ENCODE measurements around the gene TARDBP. TPM values are rescaled to one million over a fixed set of nuclear protein-coding genes. Genes with fewer than 3 reads are reported as not detected.

The TARDBP gene
- total and polyA plus RNA-seq, 2 donors (not counting 1 experiment from before 2014, with no cell fraction given) = 85.2 to 222 TPM

GRCh38 chr1:11071463-11072215, 59.2 kb downstream of the TARDBP start:
- ATAC-seq (ENCODE audit: low read depth) (no peak), DNase-seq (no peak)
- Histone ChIP-seq H3K36me3 (replicated peaks in 1 of 2; ENCODE audit: control extremely low read depth in 1 of 2, control insufficient read depth in 1 of 2, extremely low read depth in 1 of 2, insufficient read depth in 2 of 2, low read length in 1 of 2) (peaks cover 0 to 86% of the 10 kb centered on the region in 2 experiments), H3K4me1 (ENCODE audit: control insufficient read depth in 2 of 2, insufficient read depth in 2 of 2, low read length in 2 of 2) (no peaks in the 10 kb centered on the region), H3K79me2 (ENCODE audit: control insufficient read depth, insufficient read depth, low read length) (no peaks in the 10 kb centered on the region), H3K4me2 (replicated peaks; ENCODE audit: low read depth, low read length, poor library complexity, severe bottlenecking) (no peak overlapping the region), H3K9me3 (ENCODE audit: control extremely low read depth in 1 of 3, control insufficient read depth in 2 of 3, insufficient read depth in 1 of 3, low read length in 2 of 3) (no peaks in the 10 kb centered on the region), H3K4me3 (ENCODE audit: control extremely low read depth in 1 of 5, extremely low read depth in 1 of 5, insufficient read depth in 1 of 5, low read depth in 2 of 5, low read length in 4 of 5) (no peak overlapping the region), H4K20me1 (ENCODE audit: control insufficient read depth, insufficient read depth, low read length, poor library complexity, severe bottlenecking) (no peaks in the 10 kb centered on the region), H2AFZ (ENCODE audit: insufficient read depth, low read depth, low read length, poor library complexity, severe bottlenecking) (no peak overlapping the region), H3K27ac (ENCODE audit: low read length in 2 of 2) (no peak overlapping the region), H3K9ac (ENCODE audit: low read length) (no peak overlapping the region), H3K27me3 (replicated peaks in 1 of 4; ENCODE audit: control extremely low read depth in 1 of 4, control insufficient read depth in 3 of 4, insufficient read depth in 4 of 4, low read length in 3 of 4) (no peaks in the 10 kb centered on the region)
- CTCF ChIA-PET = interaction anchor here (2.9 kb wide), 1 partner anchor 34 kb away, joined by 14 read pairs; no protein-coding TSS in a partner anchor
- 96% methylated on average over 15 of the region's 15 CpGs for WGBS (ENCODE audit: insufficient coverage)
- intact Hi-C loops (cut with micrococcal nuclease) = no loop called here
- Mint-ChIP-seq H3K4me3 (no peak overlapping the region), H3K9me3 (ENCODE audit: insufficient read depth) (no peaks in the 10 kb centered on the region), H3K27ac (no peak overlapping the region), H3K4me1 (peaks cover 4% of the 10 kb centered on the region), H3K27me3 (no peaks in the 10 kb centered on the region)
- TF ChIP-seq CTCF (IDR thresholded peaks at IDR 0.05) = no peak
- no peak for TF ChIP-seq EZH2 (IDR thresholded peaks at IDR 0.05; ENCODE audit: borderline replicate concordance, insufficient read depth, low read depth, low read length, poor library complexity, severe bottlenecking)
- POLR2A ChIA-PET = no interaction called here

DNA sequence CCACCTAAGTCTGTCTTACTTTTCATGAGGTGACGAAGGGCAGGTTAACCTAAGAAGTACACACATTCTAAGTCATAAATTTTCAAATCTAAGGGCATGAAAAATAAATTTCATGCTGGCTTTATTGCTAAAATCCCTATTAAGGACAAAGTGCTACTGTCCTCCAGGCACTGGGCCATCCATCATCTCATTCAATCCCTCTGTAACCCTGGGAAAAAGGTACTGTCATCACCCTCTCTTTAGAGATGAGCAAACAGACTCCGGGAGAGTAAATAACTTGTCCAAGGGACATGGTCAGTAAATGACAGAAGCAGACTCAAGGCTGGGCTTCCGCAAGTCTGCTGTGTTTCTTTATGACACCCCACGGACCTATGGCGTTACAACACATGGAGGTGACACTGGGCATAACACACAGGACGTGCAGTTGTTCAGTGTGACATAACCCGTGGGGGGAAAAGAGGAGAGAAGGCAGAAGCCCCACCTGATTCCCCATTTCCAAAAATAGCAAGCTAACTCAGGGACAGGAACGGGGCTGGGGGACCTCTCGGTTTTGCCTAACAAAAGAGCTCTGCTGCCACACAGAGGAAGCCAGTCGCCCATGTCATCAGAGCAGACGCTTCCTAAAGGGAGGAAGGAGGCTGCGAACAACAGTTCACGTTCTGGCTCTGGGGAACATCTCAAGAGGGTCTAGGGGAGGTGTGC, 59.9 kb downstream of the TARDBP start:
- H3K79me2 ChIP-seq (ENCODE audit: control insufficient read depth, insufficient read depth, low read length) = no peaks in the 10 kb centered on the region
- CTCF ChIA-PET = interaction anchor here (1.1 to 2.9 kb wide), 2 partner anchors 35 to 571 kb away, joined by 3 to 14 read pairs; no protein-coding TSS in a partner anchor
- H4K20me1 ChIP-seq (ENCODE audit: control insufficient read depth, insufficient read depth, low read length, poor library complexity, severe bottlenecking) = no peaks in the 10 kb centered on the region
- POLR2A ChIA-PET = no interaction called here
- H3K9ac ChIP-seq (ENCODE audit: low read length) = no peak overlapping the region
- no peak for TF ChIP-seq EZH2 (IDR thresholded peaks at IDR 0.05; ENCODE audit: borderline replicate concordance, insufficient read depth, low read depth, low read length, poor library complexity, severe bottlenecking)
- no peak for TF ChIP-seq CTCF (IDR thresholded peaks at IDR 0.05)
- H3K36me3 ChIP-seq (replicated peaks in 1 of 2; ENCODE audit: control extremely low read depth in 1 of 2, control insufficient read depth in 1 of 2, extremely low read depth in 1 of 2, insufficient read depth in 2 of 2, low read length in 1 of 2) = peaks cover 2 to 90% of the 10 kb centered on the region in 2 experiments
- WGBS (ENCODE audit: insufficient coverage) = 55% methylated on average over 8 of the region's 13 CpGs
- no peaks in the 10 kb centered on the region for H3K9me3 Mint-ChIP-seq (ENCODE audit: insufficient read depth)
- no peak overlapping the region for H3K4me3 Mint-ChIP-seq
- DNase-seq (no peak), ATAC-seq (ENCODE audit: low read depth) (no peak)
- H3K27me3 Mint-ChIP-seq = no peaks in the 10 kb centered on the region
- H3K27ac ChIP-seq (ENCODE audit: low read length in 2 of 2) = no peak overlapping the region
- H3K27ac Mint-ChIP-seq = no peak overlapping the region
- H3K4me2 ChIP-seq (replicated peaks; ENCODE audit: low read depth, low read length, poor library complexity, severe bottlenecking) = no peak overlapping the region
- H3K4me3 ChIP-seq (ENCODE audit: control extremely low read depth in 1 of 5, extremely low read depth in 1 of 5, insufficient read depth in 1 of 5, low read depth in 2 of 5, low read length in 4 of 5) = no peak overlapping the region
- H3K27me3 ChIP-seq (replicated peaks in 1 of 4; ENCODE audit: control extremely low read depth in 1 of 4, control insufficient read depth in 3 of 4, insufficient read depth in 4 of 4, low read length in 3 of 4) = no peaks in the 10 kb centered on the region
- no peaks in the 10 kb centered on the region for H3K4me1 ChIP-seq (ENCODE audit: control insufficient read depth in 2 of 2, insufficient read depth in 2 of 2, low read length in 2 of 2)
- no peaks in the 10 kb centered on the region for H3K9me3 ChIP-seq (ENCODE audit: control extremely low read depth in 1 of 3, control insufficient read depth in 2 of 3, insufficient read depth in 1 of 3, low read length in 2 of 3)
- intact Hi-C loops (cut with micrococcal nuclease) = no loop called here
- H2AFZ ChIP-seq (ENCODE audit: insufficient read depth, low read depth, low read length, poor library complexity, severe bottlenecking) = no peak overlapping the region
- H3K4me1 Mint-ChIP-seq = peaks cover 4% of the 10 kb centered on the region
